HG03280 (cell line): ENCODE measurements around the gene SYNDIG1.
"Not testable (repeated sequence)": the region's sequence is repeated elsewhere in the genome, so short reads cannot be mapped to it uniquely, and the experiment has no call there.

Experiments used
- ATAC-seq: cut with Tn5 transposase; IDR thresholded peaks from one replicate; pipeline ENCODE4 v1.9.1; 2021; ENCODE audit warnings: mild to moderate bottlenecking, moderate library complexity; ENCODE audit not compliant: unreplicated experiment

Gene SYNDIG1

DNA sequence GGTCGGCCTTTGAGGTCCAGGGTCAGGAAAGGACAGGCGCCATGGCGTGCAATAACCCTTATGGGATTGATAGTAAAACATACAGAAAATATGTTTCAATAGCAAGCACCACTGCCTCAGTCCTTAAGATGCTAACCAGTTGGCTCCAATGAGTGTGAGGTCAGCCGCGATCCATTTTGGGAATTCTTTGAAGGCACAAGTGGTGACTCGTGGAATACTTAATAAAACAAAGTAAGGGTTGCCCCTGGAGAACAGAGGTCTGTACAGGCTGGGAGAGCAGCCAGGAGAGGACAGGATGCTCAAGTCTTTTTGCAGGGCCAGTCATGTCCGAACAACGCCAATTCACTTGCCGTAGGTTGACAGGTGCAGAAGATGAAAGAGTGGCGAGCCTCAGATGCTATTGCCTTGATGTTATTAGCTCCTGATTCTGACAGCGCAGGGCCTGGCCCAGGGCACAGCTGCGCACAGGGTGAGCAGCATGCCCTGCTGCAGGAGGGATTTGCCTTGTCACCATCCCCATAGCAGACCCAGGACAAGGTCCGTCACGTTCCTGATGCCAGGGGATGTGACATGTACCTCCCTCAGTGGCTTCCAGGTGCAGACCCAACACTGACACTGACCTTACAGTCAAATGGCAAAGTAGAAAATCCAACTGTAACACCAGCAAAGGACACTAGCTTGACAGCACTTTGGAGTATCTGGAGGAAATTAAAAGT, 21.8 kb downstream of the SYNDIG1 start:
- no peak for ATAC-seq

DNA sequence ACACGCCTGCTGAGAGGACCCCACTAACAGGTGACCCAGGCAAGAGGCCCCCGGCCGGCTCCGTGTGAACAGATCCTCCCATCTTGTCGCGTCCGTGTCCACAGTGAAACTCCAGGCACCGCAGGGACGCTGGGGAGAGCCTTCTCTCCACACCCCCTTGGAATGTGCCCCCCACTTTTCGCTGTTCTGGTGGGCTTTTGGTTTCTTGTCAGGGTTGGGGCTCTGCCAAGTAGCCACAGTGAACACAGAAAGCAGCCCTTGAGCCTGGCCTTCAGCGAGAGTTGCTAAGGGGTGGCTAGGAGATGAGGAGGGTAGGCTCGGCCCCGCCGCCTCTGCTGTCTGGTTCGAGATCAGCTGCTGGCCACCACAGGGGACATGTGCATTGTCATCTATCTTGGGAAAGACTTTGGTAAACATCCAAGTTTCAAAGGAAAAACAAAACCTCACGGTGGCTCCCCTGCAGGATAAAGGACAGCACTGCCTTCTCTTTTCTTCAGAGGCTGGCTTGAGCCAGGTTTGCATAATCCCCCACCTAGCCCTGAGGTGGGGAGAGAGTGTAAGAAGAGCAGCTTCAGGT, 22.7 kb downstream of the SYNDIG1 start:
- no peak for ATAC-seq

DNA sequence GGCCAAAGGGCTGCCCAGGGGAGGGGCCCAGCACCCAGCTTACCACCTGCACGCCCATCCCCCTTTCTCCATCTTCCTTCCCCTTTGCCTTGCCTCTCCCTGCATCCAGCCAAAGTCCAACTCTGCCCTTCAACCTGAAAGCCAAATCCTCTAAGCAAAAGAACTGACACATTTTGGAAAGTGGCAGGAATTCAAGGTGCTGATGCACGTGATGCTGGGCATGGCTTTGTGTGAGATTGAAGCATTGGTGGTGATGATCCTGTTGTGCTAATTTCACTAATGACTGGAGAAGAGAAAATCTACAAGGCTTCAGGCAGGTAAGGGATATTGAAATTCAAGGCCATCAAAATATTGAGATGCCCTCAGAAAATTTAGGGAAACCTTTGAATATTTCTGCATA, 23.3 kb downstream of the SYNDIG1 start:
- ATAC-seq: no peak

DNA sequence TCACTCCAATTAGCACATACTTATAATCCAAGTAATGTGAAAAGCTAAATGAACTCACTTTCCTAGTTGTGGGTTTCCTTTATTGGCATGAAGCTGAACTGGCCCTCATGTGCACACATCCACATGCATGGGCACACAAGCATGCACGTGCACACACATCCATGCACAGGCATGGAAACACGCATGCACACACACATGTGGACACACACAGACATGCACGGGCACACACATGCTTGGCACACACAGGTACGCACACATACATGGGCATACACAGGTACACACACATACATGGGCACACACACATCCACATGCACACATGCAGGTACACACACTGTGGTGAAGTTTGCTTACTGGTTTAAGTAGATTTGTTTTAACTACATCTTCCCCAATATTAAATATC, 23.8 kb downstream of the SYNDIG1 start:
- ATAC-seq: no peak

GRCh38 chr20:24493661-24494459, 24.4 kb downstream of the SYNDIG1 start:
- no peak for ATAC-seq

DNA sequence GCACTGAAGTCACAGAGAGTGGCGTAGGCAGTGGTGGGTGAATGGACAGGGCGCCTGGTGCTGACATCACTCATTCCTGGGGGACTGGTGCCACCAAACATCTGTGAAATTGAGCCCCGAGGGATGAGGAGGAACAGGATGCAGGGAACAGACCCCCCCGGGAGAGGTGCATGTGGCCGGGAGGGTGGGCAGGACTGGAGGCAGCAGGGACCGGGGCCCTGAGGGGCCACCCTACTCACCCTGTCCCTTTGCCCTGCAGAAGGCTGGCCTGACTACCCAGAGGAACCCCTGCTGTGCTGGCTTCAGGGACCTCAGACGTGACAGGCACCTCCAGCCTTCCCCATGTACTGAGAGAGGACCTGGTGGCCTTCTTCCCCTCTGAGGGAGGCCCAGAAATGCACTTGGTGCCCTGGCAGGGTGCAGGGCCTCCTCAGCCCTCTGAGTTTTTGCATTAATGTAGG, 25.1 kb downstream of the SYNDIG1 start:
- no peak for ATAC-seq

DNA sequence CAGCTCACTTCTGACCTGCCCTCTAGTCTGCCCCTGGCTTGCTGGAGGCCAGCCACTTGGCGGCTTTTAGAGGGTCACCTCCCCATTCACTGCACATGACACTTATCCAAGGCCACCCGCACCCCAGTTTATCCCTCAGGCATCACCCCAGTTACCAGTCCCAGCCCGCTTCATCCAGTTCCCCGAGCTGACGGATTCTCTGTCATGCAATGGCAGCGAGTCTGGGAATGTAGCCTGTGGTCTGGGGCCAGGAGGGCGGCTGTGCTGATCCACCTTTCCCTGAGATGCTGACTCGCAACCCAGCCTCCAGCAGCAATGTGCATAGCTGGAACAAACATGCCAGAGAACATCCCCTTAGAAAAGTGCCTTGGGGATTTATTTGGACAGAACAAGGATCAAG, 25.8 kb downstream of the SYNDIG1 start:
- no peak for ATAC-seq

GRCh38 chr20:24497851-24498250, 28.4 kb downstream of the SYNDIG1 start:
- ATAC-seq: no peak

DNA sequence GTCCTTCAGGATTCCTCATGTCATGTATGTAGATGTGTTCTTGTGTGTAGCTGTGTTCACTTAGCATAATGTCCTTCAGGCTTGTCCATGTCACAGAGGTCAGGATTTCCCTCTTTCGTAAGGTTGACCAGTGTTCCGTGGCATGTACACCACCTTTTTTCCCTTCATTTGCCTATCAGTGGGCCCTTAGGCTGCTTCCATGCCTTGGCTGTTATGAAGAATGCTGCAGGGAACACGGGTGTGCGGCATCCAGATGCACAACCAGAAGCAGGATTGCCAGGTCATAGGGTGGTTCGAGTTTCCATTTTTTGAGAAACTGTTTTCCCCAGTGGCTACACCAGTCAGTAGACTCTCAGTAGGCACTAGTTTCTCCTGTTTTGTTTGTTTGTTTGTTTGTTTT, 29.2 kb downstream of the SYNDIG1 start:
- no peak for ATAC-seq

DNA sequence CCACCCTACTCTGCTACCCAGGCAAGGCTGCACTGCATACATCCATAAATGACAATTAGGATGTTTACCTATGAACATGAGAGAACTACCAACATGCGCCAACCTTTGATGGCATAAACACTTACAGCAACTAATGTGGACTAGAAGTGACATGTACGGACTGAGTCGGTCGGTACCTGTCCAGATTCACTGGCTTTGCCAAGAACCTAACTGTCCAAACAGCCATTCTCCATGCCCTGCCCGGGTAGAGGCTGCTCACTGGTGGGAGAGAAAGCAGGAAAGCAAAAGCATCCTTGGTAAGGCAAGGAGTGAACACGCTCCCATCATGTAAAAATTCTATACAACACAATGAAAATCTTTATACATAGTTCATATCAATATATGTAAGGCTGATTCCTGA, 30.0 kb downstream of the SYNDIG1 start:
- no peak for ATAC-seq

DNA sequence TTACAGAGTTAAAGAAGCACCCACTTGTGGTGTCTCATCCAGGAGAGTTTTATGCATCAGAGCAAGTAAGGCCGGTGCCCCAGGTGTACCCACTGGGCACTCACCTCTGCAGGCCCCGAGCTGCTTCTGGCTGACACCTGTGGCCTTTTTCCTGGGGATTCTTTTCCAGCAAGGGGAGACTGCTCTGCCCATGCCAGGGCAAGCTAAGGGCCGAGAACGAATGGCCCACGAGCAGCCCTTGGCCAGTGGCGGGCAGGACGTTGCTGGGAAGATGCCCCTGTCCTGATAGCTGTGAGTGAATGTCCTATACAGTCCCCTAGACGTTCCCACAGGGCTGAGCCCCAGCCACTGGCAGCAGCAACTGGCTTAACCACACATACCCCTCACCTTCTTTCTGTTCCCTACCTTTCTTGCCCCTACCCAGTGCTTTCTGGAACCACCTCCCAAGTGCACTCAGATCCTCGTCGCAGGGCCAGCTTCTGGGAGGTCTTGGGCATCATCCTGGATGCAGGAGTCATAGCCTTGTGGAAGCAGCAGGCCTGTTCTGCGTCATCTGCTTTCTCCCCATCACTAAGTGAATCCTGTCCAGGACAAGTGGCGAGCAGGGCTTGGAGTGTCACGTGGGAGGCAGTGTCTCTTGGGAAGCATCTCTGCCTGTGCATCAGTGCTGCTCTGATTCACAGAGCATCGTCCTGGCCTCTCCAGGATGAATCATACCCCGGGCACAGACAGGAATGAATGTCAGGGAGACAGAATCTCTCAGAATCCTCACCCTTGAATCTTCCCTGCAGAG, 32.5 kb downstream of the SYNDIG1 start:
- ATAC-seq: no peak

DNA sequence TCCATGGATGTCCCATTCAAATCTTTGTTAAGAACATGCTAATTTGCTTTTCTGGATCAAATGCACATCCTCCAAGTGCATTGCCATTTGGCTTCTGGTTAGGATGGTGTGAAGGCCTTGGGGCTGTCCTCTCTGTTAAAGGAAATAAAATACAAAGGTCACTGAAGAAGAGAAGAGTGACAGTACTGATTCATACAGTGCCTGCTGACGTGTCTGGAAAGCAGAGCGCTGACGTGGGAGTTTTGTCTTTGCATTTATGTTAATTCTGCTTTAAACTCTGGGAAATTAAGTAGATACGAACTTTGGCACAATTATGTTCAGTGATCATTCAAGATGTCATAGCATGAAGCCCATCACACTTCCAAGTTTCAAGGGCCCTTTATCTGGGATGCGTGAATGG, 33.2 kb downstream of the SYNDIG1 start:
- no peak for ATAC-seq

DNA sequence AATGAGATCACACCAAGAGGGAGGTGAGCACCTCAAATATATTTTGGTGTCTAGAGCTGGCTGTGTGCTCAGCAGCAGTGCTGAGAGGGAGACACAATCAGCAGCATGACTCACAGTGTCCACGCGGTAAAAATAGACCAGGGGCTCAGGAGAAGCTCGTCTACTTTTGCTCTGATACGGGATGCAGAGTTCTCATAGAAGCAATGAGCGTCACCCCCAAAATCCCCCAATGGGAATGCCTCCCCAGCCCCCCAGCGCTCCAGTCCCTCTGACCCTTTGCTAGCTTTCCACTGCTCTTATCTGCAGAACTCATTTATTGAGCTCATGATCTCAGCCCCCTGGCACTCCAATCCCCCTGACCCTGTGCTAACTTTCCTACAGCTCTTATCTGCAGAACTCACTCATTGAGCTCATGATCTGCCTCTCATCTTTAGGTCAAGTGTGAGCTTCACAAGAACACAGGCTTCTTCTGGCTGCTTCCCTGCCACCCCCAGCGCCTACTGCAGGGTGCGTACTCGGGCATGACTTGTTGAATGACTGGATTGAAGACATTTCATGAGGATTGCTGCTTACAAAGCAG, 34.0 kb downstream of the SYNDIG1 start:
- ATAC-seq: no peak

DNA sequence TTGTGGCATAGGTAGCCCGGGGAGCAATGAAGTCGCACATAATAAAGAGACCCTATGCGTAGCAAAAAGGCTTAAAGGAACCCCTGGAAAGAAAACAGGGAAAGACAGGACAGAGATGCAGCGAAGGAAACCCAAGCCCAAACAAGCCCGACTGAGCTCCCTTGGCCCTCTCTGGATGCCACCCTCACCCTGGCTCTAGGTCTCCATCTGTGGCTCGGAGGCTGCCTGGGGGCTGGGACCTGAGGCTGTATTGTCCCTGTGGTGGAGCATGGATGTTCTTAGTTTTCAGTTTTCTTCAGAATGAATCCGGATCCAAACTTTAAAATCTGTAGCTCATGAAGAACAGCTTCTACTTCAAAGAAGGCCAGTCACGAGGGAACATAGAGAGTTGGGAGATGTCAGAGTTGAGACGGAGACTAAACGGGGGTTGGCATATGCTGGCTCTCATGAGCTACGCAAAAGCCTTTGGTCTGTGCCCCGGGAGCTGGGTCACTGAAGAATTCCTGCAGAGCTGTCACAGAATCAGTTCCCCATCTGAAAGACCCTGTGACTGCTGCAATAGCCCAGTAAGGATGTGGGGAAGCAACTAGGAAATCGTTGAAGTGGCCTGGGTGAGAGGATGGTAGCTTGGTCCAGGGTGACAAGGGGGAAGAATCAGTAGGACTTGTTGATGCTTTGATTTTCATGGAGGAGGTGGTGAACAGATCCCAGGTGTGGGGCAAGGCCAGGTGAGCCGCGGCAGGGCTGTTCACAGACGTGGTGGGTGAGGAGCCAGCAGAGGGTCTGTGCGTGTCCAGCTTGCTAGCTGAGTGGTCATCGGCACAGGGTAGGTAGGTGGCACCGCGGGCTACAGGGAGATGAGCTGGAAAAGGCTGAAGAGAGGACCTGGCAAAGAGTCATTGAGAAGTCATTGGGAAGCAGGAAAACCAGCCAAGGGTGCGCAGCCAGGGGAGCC, 35.2 kb downstream of the SYNDIG1 start:
- ATAC-seq: no peak

GRCh38 chr20:24506146-24506545, 36.7 kb downstream of the SYNDIG1 start:
- ATAC-seq: no peak

DNA sequence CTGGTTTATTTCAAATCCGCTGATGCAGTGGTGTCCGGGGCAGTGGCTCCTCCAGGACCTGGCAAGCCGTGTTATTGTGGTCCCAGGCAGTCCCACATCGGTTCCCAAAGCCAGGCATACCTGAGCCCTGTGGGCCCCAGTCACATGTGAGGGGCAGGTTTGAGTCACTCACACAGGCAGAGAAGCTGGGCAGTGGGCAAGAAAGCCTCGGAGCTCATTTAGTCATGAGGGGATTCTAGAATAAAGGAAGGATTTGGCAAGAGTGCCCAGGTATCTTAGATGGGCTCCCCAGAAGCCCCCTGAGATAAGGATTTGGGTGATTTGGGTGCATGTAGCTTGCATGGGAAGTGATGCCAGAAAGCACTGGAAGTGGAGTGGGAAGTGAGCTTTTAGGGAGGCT, 37.3 kb downstream of the SYNDIG1 start:
- ATAC-seq: no peak

DNA sequence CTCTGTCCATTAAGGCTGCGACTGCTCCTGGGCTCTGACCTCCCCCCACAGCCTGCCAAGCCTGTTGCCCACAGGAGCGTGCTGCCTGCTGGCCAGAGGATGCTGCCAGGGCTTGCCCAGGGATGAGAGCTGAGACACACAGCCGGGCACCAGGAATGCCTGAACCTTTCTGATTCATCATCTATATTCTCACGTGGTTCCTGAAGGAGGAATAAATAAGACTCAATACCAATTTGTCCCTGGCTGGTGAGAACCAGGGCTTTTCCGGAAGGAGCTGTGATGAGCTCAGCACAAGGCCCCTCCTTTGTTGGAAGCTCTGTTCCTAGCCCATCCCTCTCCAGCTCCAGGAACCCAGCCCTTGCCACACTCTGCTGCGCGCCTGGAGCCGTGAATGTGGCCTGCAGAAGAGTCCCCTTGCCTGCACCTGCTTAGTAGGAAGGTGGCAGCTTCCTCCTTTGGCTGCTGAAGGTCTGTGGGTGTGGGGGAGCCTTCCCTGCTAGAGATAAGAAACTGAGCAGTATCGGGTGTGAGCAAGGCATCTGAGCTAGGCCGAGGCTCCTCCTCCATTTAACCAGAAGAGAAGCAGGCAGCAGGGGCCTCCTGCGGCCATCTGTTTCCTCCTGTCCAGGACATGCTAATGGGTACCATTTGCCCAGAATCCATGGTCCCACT, 37.9 kb downstream of the SYNDIG1 start:
- ATAC-seq: no peak

DNA sequence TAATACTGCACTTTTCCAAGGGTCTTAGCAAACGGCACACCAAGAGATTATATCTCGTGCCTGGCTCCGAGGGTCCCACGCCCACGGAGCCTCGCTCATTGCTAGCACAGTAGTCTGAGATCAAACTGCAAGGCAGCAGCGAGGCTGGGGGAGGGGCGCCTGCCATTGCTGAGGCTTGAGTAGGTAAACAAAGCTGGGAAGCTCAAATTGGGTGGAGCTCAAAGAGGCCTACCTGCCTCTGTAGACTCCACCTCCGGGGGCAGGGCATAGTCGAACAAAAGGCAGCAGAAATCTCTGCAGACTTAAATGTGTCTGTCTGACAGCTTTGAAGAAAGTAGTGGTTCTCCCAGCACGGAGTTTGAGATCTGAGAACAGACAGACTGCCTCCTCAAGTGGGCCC, 43.0 kb downstream of the SYNDIG1 start:
- ATAC-seq: not testable (repeated sequence)

- ATAC-seq: no peak
Measured at GRCh38 chr20:24518515-24518914, 49.1 kb downstream of the SYNDIG1 start.
